Gastrocnemius medialis (tissue), 4 donors: Measurements from ENCODE around the gene PPM1F. TPM values are rescaled to one million over a fixed set of nuclear protein-coding genes. Genes with fewer than 3 reads are reported as not detected.

Source experiments
- ATAC-seq, 2 donors: fragments of 150-250 bp; one replicate each; pipeline ENCODE4 v1.9.1; 2016
- DNase-seq, 2 donors: peaks; one replicate each; pipeline ENCODE4 v3.0.0-alpha.2; 2019
- H3K27ac ChIP-seq, 4 donors: fragments of 200-600 bp; sonication (generic); 1 replicate in 1 of 4; 2 replicates in 3 of 4; pipeline ENCODE4 v1.5.1; 2016 to 2018; ENCODE audit warnings: mild to moderate bottlenecking in 2 of 4, moderate library complexity in 1 of 4
- H3K27me3 ChIP-seq, 3 donors: fragments of 200-600 bp; sonication (generic) in 2 of 3; 1 replicate in 1 of 3; 2 replicates in 2 of 3; pipeline versions ENCODE4 v1.5.1 to v1.6.0; 2016 to 2019; ENCODE audit warnings: mild to moderate bottlenecking in 1 of 3, moderate library complexity in 1 of 3
- H3K36me3 ChIP-seq, 2 donors: fragments of 200-600 bp; sonication (generic) in 1 of 2; one replicate each; pipeline ENCODE4 v1.5.1; 2017 to 2018
- H3K4me1 ChIP-seq, 2 donors: fragments of 200-600 bp; sonication (generic) in 1 of 2; one replicate each; pipeline ENCODE4 v1.5.1; 2016 to 2017; ENCODE audit warnings: mild to moderate bottlenecking in 2 of 2
- H3K4me3 ChIP-seq, 4 donors: fragments of 200-600 bp; sonication (generic) in 3 of 4; 1 replicate in 1 of 4; 2 replicates in 3 of 4; pipeline ENCODE4 v1.5.1; 2016 to 2019; ENCODE audit warnings: mild to moderate bottlenecking in 2 of 4
- H3K9me3 ChIP-seq, 3 donors: fragments of 200-600 bp; sonication (generic) in 2 of 3; 1 replicate in 1 of 3; 2 replicates in 2 of 3; pipeline ENCODE4 v1.5.1; 2016 to 2019
- POLR2A ChIP-seq, 2 donors: fragments of 450-650 bp; IDR thresholded peaks; one replicate each; pipeline ENCODE4 v1.6.1; 2017; ENCODE audit warnings: antibody characterized with exemption in 2 of 2, mild to moderate bottlenecking in 2 of 2, moderate library complexity in 2 of 2
- in situ Hi-C, 4 donors: fragments of 200-750 bp; cut with MboI; loops; one replicate each; pipeline versions ENCODE4 v1.15.0 to v1.8.0; 2017; ENCODE audit warnings: low sequenced_read_pairs in 4 of 4
- intact Hi-C: fragments of 100-400 bp; cut with DNase I; formaldehyde crosslinking; loops from one replicate; pipeline ENCODE4 v1.15.1; 2023; ENCODE audit warnings: low total_unique reads
- total RNA-seq, 4 donors: library from RNA; depleted of rRNA; stranded (reverse); fragments of >200 nt; gene quantifications; one replicate each; pipeline versions ENCODE4 v1.1.0 to v1.2.3, GENCODE V29; 2016
- TF ChIP-seq, protein P1 (sequence below), 5 experiments: fragments of 450-650 bp in 3 of 5; fragments of 200-600 bp in 2 of 5; sonication (generic) in 2 of 5; IDR thresholded peaks in 4 of 5; conservative IDR thresholded peaks in 1 of 5; 1 replicate in 4 of 5; 2 replicates in 1 of 5; pipeline ENCODE4 v1.5.1; 2016 to 2019; ENCODE audit warnings: antibody characterized with exemption in 5 of 5, mild to moderate bottlenecking in 3 of 5, moderate library complexity in 3 of 5

Gene PPM1F
- total RNA-seq, 4 donors from 2014 or later, result 10.2 to 13.8 (median 11.0) TPM

DNA sequence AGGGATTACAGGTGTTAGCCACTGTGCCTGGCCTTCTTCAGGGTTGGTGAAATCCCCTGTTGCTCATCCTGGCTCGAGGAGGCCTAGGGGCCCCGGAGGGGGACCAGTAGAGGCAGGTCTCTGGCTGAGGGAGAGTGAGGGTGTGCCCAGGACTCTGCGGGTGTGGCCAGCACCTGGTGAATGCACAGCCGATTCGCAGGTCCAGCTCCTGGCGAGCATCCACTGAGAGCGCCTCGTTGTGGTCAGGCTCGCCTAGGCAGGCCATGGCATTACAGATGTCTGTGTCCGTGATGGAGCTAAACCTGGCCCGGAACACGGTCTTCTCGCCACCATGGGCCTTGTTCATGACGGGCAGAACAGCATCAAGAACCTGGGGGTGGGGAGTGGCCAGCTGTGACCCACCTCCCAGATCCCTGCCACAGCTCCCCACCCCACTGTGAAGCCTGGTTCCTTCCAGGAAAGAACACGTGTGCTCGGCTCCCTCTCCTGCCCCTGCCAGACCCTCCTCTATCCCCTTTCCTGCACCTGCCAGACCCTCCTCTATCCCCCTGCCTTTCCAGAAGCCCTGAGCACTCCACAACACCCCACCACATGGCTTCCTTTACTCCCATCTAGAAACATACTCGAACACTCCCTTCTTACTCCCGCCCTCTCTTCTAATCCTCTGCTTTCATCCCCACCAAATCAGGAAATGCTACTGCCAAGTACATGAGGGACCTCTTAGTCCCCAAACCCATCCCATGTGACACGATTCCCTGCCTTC is 17.6 kb upstream of the PPM1F start:
- Histone ChIP-seq H3K27ac (no peak overlapping the region), H3K27me3 (no peaks in the 10 kb centered on the region), H3K36me3 (peaks cover 0 to 99% of the 10 kb centered on the region in 2 donors), H3K4me1 (no peaks in the 10 kb centered on the region), H3K9me3 (no peaks in the 10 kb centered on the region), H3K4me3 (no peak overlapping the region)
- DNase-seq (no peak), ATAC-seq (no peak)
- in situ Hi-C loops, result no loop called here
- intact Hi-C loops, result no loop called here
- no peak for TF ChIP-seq POLR2A (IDR thresholded peaks at IDR 0.05)

DNA sequence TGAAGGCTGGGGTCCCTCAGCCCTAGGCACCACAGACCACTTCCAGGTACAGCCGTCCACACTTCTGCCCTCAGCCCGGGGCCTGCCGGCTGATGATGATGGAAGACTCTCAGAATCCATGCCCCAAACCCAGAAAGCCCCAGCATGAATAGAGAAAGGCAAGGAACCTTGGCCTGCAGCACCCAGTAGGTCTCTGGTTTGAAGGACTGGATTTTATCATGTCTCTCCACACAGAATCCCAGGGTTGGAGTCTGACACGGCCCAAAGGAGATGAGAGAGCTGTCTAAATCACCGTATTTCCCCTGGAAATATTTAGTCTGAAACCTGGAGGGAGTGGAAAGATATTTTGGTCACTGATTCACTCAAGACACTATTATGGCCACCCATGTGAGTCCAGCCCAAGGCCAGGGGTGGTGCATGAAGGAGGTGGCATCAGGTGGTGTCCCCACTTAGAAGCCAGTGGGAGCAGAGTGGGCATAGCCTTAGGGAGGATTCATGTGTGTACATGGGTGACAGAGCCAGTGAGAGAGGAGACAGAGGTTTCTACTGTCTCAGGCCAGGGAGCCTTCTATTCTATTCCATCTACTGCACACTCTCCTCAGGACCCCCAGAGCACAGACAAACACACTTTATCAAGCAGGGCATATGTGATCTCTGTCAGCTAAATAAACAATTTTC is 15.9 kb upstream of the PPM1F start:
- ATAC-seq (no peak), DNase-seq (no peak)
- H3K4me3 ChIP-seq, result no peak overlapping the region
- intact Hi-C loops (no loop called here), in situ Hi-C loops (no loop called here)
- H3K9me3 ChIP-seq, result no peaks in the 10 kb centered on the region
- H3K27me3 ChIP-seq, result no peaks in the 10 kb centered on the region
- TF ChIP-seq, protein P1, sequence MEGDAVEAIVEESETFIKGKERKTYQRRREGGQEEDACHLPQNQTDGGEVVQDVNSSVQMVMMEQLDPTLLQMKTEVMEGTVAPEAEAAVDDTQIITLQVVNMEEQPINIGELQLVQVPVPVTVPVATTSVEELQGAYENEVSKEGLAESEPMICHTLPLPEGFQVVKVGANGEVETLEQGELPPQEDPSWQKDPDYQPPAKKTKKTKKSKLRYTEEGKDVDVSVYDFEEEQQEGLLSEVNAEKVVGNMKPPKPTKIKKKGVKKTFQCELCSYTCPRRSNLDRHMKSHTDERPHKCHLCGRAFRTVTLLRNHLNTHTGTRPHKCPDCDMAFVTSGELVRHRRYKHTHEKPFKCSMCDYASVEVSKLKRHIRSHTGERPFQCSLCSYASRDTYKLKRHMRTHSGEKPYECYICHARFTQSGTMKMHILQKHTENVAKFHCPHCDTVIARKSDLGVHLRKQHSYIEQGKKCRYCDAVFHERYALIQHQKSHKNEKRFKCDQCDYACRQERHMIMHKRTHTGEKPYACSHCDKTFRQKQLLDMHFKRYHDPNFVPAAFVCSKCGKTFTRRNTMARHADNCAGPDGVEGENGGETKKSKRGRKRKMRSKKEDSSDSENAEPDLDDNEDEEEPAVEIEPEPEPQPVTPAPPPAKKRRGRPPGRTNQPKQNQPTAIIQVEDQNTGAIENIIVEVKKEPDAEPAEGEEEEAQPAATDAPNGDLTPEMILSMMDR (IDR thresholded peaks at IDR 0.05 in 4 of 5, conservative IDR thresholded peaks at IDR 0.05 in 1 of 5), result no peak
- TF ChIP-seq POLR2A (IDR thresholded peaks at IDR 0.05), result no peak
- H3K4me1 ChIP-seq, result no peaks in the 10 kb centered on the region
- H3K36me3 ChIP-seq, result peaks cover 0 to 99% of the 10 kb centered on the region in 2 donors
- no peak overlapping the region for H3K27ac ChIP-seq

DNA sequence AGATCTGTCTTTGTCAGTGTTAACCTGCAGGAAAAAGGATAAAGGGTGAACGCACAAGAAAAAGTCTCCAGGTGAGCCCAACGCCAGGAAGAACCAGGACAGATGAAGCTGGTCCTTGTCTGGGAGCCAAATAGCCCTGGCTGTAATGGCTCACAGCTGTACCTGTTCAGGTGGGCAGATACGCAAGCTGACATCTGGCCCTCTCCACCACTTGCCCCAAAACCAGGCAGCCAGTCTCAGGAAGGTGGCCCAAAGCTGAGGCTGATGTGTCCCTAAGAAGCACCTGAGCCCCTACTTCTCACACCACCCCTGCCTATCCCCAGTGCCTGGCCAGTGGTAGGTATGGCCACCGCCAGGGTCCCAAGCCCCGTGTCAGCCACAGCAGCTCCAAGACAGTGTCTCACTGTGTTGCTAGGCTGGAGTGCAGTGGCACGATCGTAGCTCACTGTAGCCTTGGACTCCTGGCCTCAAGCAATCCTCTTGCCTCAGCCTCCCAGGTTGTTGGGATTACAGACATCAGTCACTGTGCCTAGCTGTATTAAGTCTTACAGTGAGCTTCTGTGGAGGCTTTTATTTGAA is 15.1 kb upstream of the PPM1F start:
- Histone ChIP-seq H3K27ac (no peak overlapping the region), H3K9me3 (no peaks in the 10 kb centered on the region), H3K36me3 (peaks cover 0 to 99% of the 10 kb centered on the region in 2 donors), H3K4me3 (no peak overlapping the region), H3K4me1 (no peaks in the 10 kb centered on the region), H3K27me3 (no peaks in the 10 kb centered on the region)
- in situ Hi-C loops, result no loop called here
- DNase-seq (no peak), ATAC-seq (no peak)
- TF ChIP-seq POLR2A (IDR thresholded peaks at IDR 0.05), result no peak
- TF ChIP-seq, protein P1 (IDR thresholded peaks at IDR 0.05 in 4 of 5, conservative IDR thresholded peaks at IDR 0.05 in 1 of 5), result no peak
- intact Hi-C loops, result no loop called here

DNA sequence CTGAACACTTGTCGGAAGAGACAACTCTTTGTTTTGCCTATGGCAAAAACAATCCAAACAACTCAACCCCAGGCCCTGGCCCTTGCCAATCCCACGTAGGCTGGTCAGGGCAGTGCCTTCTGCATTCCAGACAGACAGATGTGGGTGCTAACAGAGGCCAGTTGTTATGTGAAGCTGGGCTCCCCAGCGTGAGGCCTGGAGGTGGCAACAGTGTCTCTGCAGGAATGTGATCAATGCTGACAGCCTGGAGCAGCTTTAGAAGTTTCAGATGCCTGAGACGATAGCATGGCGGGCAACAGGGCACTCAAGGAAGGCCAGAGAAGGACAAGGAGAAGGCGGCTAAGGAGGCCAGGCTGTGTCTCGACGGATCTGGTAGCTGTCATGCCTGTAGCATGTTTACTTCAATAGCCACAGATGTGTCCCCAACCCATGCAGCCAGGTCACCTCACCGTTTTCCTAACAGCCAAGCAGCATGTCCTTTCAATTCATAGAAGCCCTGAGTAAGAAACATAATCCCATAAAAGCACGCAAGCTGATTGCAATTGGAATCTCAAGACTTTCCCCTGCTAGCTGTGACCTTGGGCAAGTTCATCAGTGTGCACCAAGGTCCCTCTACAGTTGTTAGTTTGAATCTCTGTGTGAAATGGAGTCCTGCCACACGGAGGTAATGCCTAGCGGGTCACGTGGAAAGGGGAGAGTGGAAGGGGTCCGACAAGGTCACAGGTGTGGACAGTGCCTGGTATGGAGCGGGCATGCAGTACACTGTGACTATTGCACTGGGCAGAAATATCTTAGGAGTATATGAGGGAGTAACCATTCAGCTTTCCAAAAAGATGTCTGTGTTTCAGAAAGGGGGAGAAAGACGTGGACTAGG is 14.2 kb upstream of the PPM1F start:
- no peak for DNase-seq
- H3K27me3 ChIP-seq, result no peaks in the 10 kb centered on the region
- in situ Hi-C loops, result no loop called here
- H3K27ac ChIP-seq, result no peak overlapping the region
- H3K4me1 ChIP-seq, result peaks cover 0 to 1% of the 10 kb centered on the region in 2 donors
- H3K36me3 ChIP-seq, result peaks cover 0 to 99% of the 10 kb centered on the region in 2 donors
- H3K9me3 ChIP-seq, result no peaks in the 10 kb centered on the region
- no peak overlapping the region for H3K4me3 ChIP-seq
- ATAC-seq, result no peak
- intact Hi-C loops, result no loop called here
- TF ChIP-seq, protein P1 (IDR thresholded peaks at IDR 0.05 in 4 of 5, conservative IDR thresholded peaks at IDR 0.05 in 1 of 5), result no peak
- no peak for TF ChIP-seq POLR2A (IDR thresholded peaks at IDR 0.05)
